PC-9 (cell line): ENCODE results near the gene THAP7. TPM values are rescaled to one million over a fixed set of nuclear protein-coding genes. Genes with fewer than 3 reads are reported as not detected.

Source experiments
- BruUV-seq: library from RNA; stranded (reverse); fragments of 400-500 nt; replicated peaks from 2 replicates; lab custom pipeline; 2021; lab: Mats Ljungman, UMichigan
- CTCF ChIA-PET: fragments of 300-600 bp; sonication (Branson Sonifier 250); formaldehyde crosslinking; loops from one replicate; lab custom pipeline; 2022; ENCODE audit warnings: antibody characterized with exemption; lab: Charles Lee
- POLR2A ChIA-PET: fragments of 300-600 bp; sonication (Branson Sonifier 250); formaldehyde crosslinking; loops from one replicate; lab custom pipeline; 2022; ENCODE audit warnings: antibody characterized with exemption; ENCODE audit not compliant: unreplicated experiment; lab: Charles Lee
- DNase-seq, 2 experiments: peaks; one replicate each; pipeline versions ENCODE4 v3.0.0 to v3.0.0-alpha.2; 2015 to 2022; ENCODE audit warnings: mixed read lengths in 1 of 2
- H2AFZ ChIP-seq: fragments of 200-600 bp; sonication (generic); 2 replicates; pipeline ENCODE4 v1.8.1; 2017; ENCODE audit warnings: antibody characterized with exemption
- H3F3A ChIP-seq: fragments of 200-600 bp; sonication (generic); 2 replicates; pipeline ENCODE4 v1.8.1; 2017; ENCODE audit warnings: antibody characterized with exemption, mild to moderate bottlenecking, low read depth; ENCODE audit not compliant: insufficient read depth
- H3K27ac ChIP-seq: fragments of 200-600 bp; sonication (generic); 2 replicates; pipeline ENCODE4 v1.6.1; 2016; ENCODE audit warnings: mixed run types
- H3K27me3 ChIP-seq: fragments of 200-600 bp; sonication (generic); 2 replicates; pipeline ENCODE4 v1.6.1; 2016; ENCODE audit warnings: low read depth, mixed run types; ENCODE audit not compliant: insufficient read depth
- H3K36me3 ChIP-seq: fragments of 200-600 bp; sonication (generic); 2 replicates; pipeline ENCODE4 v1.6.1; 2016; ENCODE audit warnings: low read depth, mixed run types
- H3K4me1 ChIP-seq: fragments of 200-600 bp; sonication (generic); replicated peaks from 2 replicates; pipeline ENCODE4 v1.6.1; 2016; ENCODE audit warnings: mixed run types; ENCODE audit not compliant: insufficient read depth
- H3K4me2 ChIP-seq: fragments of 200-600 bp; sonication (generic); 2 replicates; pipeline ENCODE4 v1.6.1; 2017; ENCODE audit warnings: mixed run types
- H3K4me3 ChIP-seq: fragments of 200-600 bp; sonication (generic); 2 replicates; pipeline ENCODE4 v1.6.1; 2016; ENCODE audit warnings: mixed run types
- H3K79me2 ChIP-seq: fragments of 200-600 bp; sonication (generic); 2 replicates; pipeline ENCODE4 v1.6.1; 2017; ENCODE audit warnings: low read depth, mixed run types
- H3K9me2 ChIP-seq: fragments of 200-600 bp; sonication (generic); 2 replicates; pipeline ENCODE4 v1.8.1; 2017; ENCODE audit warnings: mild to moderate bottlenecking; ENCODE audit not compliant: insufficient read depth
- H3K9me3 ChIP-seq: fragments of 200-600 bp; sonication (generic); 2 replicates; pipeline ENCODE4 v1.8.1; 2016; ENCODE audit warnings: low read depth; ENCODE audit not compliant: insufficient read depth
- H4K20me1 ChIP-seq: fragments of 200-600 bp; sonication (generic); 2 replicates; pipeline ENCODE4 v1.8.1; 2017; ENCODE audit not compliant: insufficient read depth
- EZH2 ChIP-seq: fragments of 200-600 bp; sonication (generic); IDR thresholded peaks from 2 replicates; pipeline ENCODE4 v1.8.0; 2017; ENCODE audit warnings: antibody characterized with exemption, low read depth
- intact Hi-C: fragments of 100-400 bp; cut with micrococcal nuclease; formaldehyde crosslinking; loops from one replicate; pipeline ENCODE4 v1.10.0; 2022; ENCODE audit not compliant: unreplicated experiment
- total RNA-seq: library from RNA; stranded (reverse); gene quantifications from 2 replicates; pipeline ENCODE4 v1.2.3, GENCODE V29; 2021
- TF ChIP-seq, protein P1 (sequence below): fragments of 200-600 bp; sonication (generic); conservative IDR thresholded peaks from 2 replicates; pipeline ENCODE4 v1.6.1; 2017; ENCODE audit warnings: mixed run types, antibody characterized with exemption, mild to moderate bottlenecking, moderate library complexity

Gene THAP7
- total RNA-seq, 1 experiment from 2014 or later: 17.0 TPM

GRCh38 chr22:21047730-21048129, 45.8 kb upstream of the THAP7 start:
- no peaks in the 10 kb centered on the region for H3F3A ChIP-seq
- H3K27me3 ChIP-seq: no peaks in the 10 kb centered on the region
- H3K27ac ChIP-seq: no peak overlapping the region
- intact Hi-C loops: no loop called here
- BruUV-seq: no TSS peak
- POLR2A ChIA-PET: no interaction called here
- no peaks in the 10 kb centered on the region for H3K9me2 ChIP-seq
- no peaks in the 10 kb centered on the region for H3K36me3 ChIP-seq
- no peak for DNase-seq
- H4K20me1 ChIP-seq: no peaks in the 10 kb centered on the region
- H3K4me2 ChIP-seq: no peak overlapping the region
- H3K79me2 ChIP-seq: no peaks in the 10 kb centered on the region
- TF ChIP-seq EZH2: no peak
- TF ChIP-seq, protein P1, sequence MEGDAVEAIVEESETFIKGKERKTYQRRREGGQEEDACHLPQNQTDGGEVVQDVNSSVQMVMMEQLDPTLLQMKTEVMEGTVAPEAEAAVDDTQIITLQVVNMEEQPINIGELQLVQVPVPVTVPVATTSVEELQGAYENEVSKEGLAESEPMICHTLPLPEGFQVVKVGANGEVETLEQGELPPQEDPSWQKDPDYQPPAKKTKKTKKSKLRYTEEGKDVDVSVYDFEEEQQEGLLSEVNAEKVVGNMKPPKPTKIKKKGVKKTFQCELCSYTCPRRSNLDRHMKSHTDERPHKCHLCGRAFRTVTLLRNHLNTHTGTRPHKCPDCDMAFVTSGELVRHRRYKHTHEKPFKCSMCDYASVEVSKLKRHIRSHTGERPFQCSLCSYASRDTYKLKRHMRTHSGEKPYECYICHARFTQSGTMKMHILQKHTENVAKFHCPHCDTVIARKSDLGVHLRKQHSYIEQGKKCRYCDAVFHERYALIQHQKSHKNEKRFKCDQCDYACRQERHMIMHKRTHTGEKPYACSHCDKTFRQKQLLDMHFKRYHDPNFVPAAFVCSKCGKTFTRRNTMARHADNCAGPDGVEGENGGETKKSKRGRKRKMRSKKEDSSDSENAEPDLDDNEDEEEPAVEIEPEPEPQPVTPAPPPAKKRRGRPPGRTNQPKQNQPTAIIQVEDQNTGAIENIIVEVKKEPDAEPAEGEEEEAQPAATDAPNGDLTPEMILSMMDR: no peak
- H3K9me3 ChIP-seq: no peaks in the 10 kb centered on the region
- CTCF ChIA-PET: no interaction called here
- H3K4me1 ChIP-seq: peaks cover 27% of the 10 kb centered on the region
- no peak overlapping the region for H2AFZ ChIP-seq
- H3K4me3 ChIP-seq: no peak overlapping the region

- H3K4me3 ChIP-seq: no peak overlapping the region
- no peaks in the 10 kb centered on the region for H3F3A ChIP-seq
- no peaks in the 10 kb centered on the region for H3K27me3 ChIP-seq
- POLR2A ChIA-PET: no interaction called here
- no TSS peak for BruUV-seq
- H3K4me2 ChIP-seq: no peak overlapping the region
- no peak for DNase-seq
- peaks cover 27% of the 10 kb centered on the region for H3K4me1 ChIP-seq
- no peaks in the 10 kb centered on the region for H3K9me2 ChIP-seq
- intact Hi-C loops: no loop called here
- H4K20me1 ChIP-seq: no peaks in the 10 kb centered on the region
- H3K79me2 ChIP-seq: no peaks in the 10 kb centered on the region
- no peak overlapping the region for H3K27ac ChIP-seq
- H2AFZ ChIP-seq: no peak overlapping the region
- TF ChIP-seq EZH2: no peak
- TF ChIP-seq, protein P1: no peak
- no peaks in the 10 kb centered on the region for H3K9me3 ChIP-seq
- CTCF ChIA-PET: no interaction called here
- H3K36me3 ChIP-seq: no peaks in the 10 kb centered on the region
Measured at GRCh38 chr22:21047035-21047661, 45.2 kb upstream of the THAP7 start.

DNA sequence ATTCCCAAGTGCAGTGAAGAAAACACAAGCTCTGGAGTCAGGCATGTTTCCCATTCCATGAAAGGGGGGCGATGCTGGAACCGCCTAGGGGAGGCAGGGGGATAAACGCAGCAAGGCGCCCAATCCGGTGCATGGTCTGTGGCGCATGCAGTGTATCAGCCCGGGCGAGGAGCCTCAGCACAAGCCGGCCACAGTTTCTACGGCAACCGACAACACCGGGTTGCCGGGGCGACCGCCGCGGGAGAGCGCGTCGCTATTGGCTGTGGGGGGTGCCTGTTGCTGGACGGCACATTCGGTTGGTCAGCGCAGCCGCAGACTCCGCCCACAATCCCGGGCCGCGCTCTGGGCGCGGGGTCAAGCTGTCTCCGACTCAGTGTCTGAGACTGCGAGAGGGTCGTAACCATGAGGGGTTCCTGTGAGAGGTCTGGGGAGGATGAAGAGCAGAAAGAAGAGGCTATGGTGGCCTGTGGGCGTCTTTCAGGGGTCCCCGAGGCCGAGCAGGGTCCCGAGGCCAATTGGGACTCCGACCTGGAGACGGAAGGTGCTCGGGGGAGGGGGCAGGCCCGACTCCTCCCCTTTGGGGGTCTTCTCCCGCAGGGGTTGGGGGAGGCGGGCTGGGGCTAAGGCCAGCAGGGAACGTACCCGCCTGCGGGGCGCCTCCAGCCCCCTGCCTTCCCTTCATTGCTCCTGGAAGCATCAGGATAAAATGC, 43.8 kb upstream of the THAP7 start, which contains the start of gene LRRC74B:
TSS of gene LRRC74B (plus strand) at position 362 of the 710 bp plus-strand sequence. CDS start at position 403, 41 bp downstream.
- Histone ChIP-seq H3K27ac (no peak within 1 kb of the TSS), H2AFZ (0 out of 2 replicates have a peak within 1 kb of the TSS, but pooled peaks have one; percentile 27)
- POLR2A ChIA-PET: no interaction called here

More for the DNA sequence above, 43.8 kb upstream of the THAP7 start, which contains the start of gene LRRC74B:
- Histone ChIP-seq H3K4me3 (peak within 1 kb of the TSS; percentile 44; the same call in 1 of the 2 replicates), H3K9me2 (no peaks in the 10 kb centered on the region), H3K4me2 (peak within 1 kb of the TSS; percentile 71), H3K4me1 (peaks cover 27% of the 10 kb centered on the region), H3K27me3 (no peaks in the 10 kb centered on the region), H3K9me3 (no peaks in the 10 kb centered on the region), H3K79me2 (no peaks in the 10 kb centered on the region), H3F3A (0 out of 2 replicates have a peak, but pooled peaks cover 3% of the 10 kb centered on the region), H4K20me1 (no peaks in the 10 kb centered on the region), H3K36me3 (no peaks in the 10 kb centered on the region)
- no TSS peak for BruUV-seq
- DNase-seq: peak; percentile 68 to 86
- CTCF ChIA-PET: no interaction called here
- no peak for TF ChIP-seq EZH2
- TF ChIP-seq, protein P1: no peak
- intact Hi-C loops: no loop called here
